ENCODE measurements around the gene ACTN4. TPM values are rescaled to one million over a fixed set of nuclear protein-coding genes. Genes with fewer than 3 reads are reported as not detected.

ACTN4 gene
- total RNA-seq, 2 donors from 2014 or later, result 181 to 204 TPM

GRCh38 chr19:38718747-38719543, 71.5 kb downstream of the ACTN4 start:
- H3K27ac Mint-ChIP-seq, result peak overlapping the region in 1 of 2 donors; percentile 44
- ATAC-seq (no peak), DNase-seq (ENCODE audit: low spot score in 2 of 2) (no peak)
- H3K9me3 Mint-ChIP-seq, result no peaks in the 10 kb centered on the region
- H3K36me3 Mint-ChIP-seq, result no peaks in the 10 kb centered on the region

- DNase-seq (ENCODE audit: low spot score in 2 of 2) (no peak), ATAC-seq (no peak)
- Mint-ChIP-seq H3K27ac (no peak overlapping the region), H3K36me3 (no peaks in the 10 kb centered on the region), H3K9me3 (no peaks in the 10 kb centered on the region)
Observed at GRCh38 chr19:38719761-38720558, 72.5 kb downstream of the ACTN4 start.

- Mint-ChIP-seq H3K36me3 (no peaks in the 10 kb centered on the region), H3K27ac (no peak overlapping the region), H3K9me3 (no peaks in the 10 kb centered on the region)
- ATAC-seq (no peak), DNase-seq (ENCODE audit: low spot score in 2 of 2) (no peak)
Observed at GRCh38 chr19:38720559-38721236, 73.2 kb downstream of the ACTN4 start.

GRCh38 chr19:38721496-38721895, 74.0 kb downstream of the ACTN4 start:
- ATAC-seq, result no peak
- DNase-seq (ENCODE audit: low spot score in 2 of 2), result no peak
- Mint-ChIP-seq H3K36me3 (no peaks in the 10 kb centered on the region), H3K27ac (no peak overlapping the region), H3K9me3 (no peaks in the 10 kb centered on the region)

GRCh38 chr19:38721979-38722773, 74.7 kb downstream of the ACTN4 start:
- DNase-seq (ENCODE audit: low spot score in 2 of 2), result no peak
- no peaks in the 10 kb centered on the region for H3K36me3 Mint-ChIP-seq
- H3K9me3 Mint-ChIP-seq, result no peaks in the 10 kb centered on the region
- ATAC-seq, result no peak
- peak overlapping the region; percentile 39 to 50 for H3K27ac Mint-ChIP-seq

- no peak for DNase-seq (ENCODE audit: low spot score in 2 of 2)
- no peaks in the 10 kb centered on the region for H3K36me3 Mint-ChIP-seq
- H3K9me3 Mint-ChIP-seq, result no peaks in the 10 kb centered on the region
- ATAC-seq, result no peak
- H3K27ac Mint-ChIP-seq, result peak overlapping the region in 1 of 2 donors; percentile 50
Observed at GRCh38 chr19:38722947-38723605, 75.6 kb downstream of the ACTN4 start.

GRCh38 chr19:38723606-38723965, 76.1 kb downstream of the ACTN4 start:
- DNase-seq (ENCODE audit: low spot score in 2 of 2) (no peak), ATAC-seq (no peak)
- Mint-ChIP-seq H3K9me3 (no peaks in the 10 kb centered on the region), H3K36me3 (no peaks in the 10 kb centered on the region), H3K27ac (peak overlapping the region in 1 of 2 donors; percentile 50)

- H3K36me3 Mint-ChIP-seq, result no peaks in the 10 kb centered on the region
- no peak for ATAC-seq
Observed at GRCh38 chr19:38723990-38724854, 76.8 kb downstream of the ACTN4 start.

GRCh38 chr19:38725469-38726283, 78.2 kb downstream of the ACTN4 start:
- no peaks in the 10 kb centered on the region for H3K9me3 Mint-ChIP-seq

More at GRCh38 chr19:38723990-38724854, 76.8 kb downstream of the ACTN4 start:
- Mint-ChIP-seq H3K9me3 (no peaks in the 10 kb centered on the region), H3K27ac (no peak overlapping the region)
- no peak for DNase-seq (ENCODE audit: low spot score in 2 of 2)

GRCh38 chr19:38726284-38726673, 78.8 kb downstream of the ACTN4 start:
- ATAC-seq, result no peak
- no peak overlapping the region for H3K27ac Mint-ChIP-seq
- H3K9me3 Mint-ChIP-seq, result no peaks in the 10 kb centered on the region
- H3K36me3 Mint-ChIP-seq, result no peaks in the 10 kb centered on the region
- DNase-seq (ENCODE audit: low spot score in 2 of 2), result no peak

More at GRCh38 chr19:38725469-38726283, 78.2 kb downstream of the ACTN4 start:
- no peak for ATAC-seq
- DNase-seq (ENCODE audit: low spot score in 2 of 2), result no peak
- Mint-ChIP-seq H3K36me3 (no peaks in the 10 kb centered on the region), H3K27ac (no peak overlapping the region)

GRCh38 chr19:38726761-38727301, 79.4 kb downstream of the ACTN4 start:
- no peak for DNase-seq (ENCODE audit: low spot score in 2 of 2)
- H3K27ac Mint-ChIP-seq, result peak overlapping the region in 1 of 2 donors; percentile 56
- no peaks in the 10 kb centered on the region for H3K9me3 Mint-ChIP-seq
- ATAC-seq, result peak in 1 of 2 donors; percentile 53
- no peaks in the 10 kb centered on the region for H3K36me3 Mint-ChIP-seq

GRCh38 chr19:38727306-38727867, 79.9 kb downstream of the ACTN4 start:
- Mint-ChIP-seq H3K36me3 (no peaks in the 10 kb centered on the region), H3K27ac (peak overlapping the region in 1 of 2 donors; percentile 56), H3K9me3 (no peaks in the 10 kb centered on the region)
- ATAC-seq, result no peak
- no peak for DNase-seq (ENCODE audit: low spot score in 2 of 2)

GRCh38 chr19:38727868-38728660, 80.6 kb downstream of the ACTN4 start:
- no peak for DNase-seq (ENCODE audit: low spot score in 2 of 2)
- no peak for ATAC-seq
- H3K9me3 Mint-ChIP-seq, result no peaks in the 10 kb centered on the region
- H3K27ac Mint-ChIP-seq, result peak overlapping the region in 1 of 2 donors; percentile 55
- H3K36me3 Mint-ChIP-seq, result no peaks in the 10 kb centered on the region
